Adipocyte (in vitro differentiated cells): ENCODE results near the gene ARID4B.
A peak's percentile ranks its signal among the peaks of the same experiment; 100 is the strongest.
"Not testable (repeated sequence)": the region's sequence is repeated elsewhere in the genome, so short reads cannot be mapped to it uniquely, and the experiment has no call there.

Experiments used
- DNase-seq: peaks from one replicate; pipeline ENCODE4 v3.0.0-alpha.2; 2015; ENCODE audit warnings: low read depth
- H3K27me3 ChIP-seq: replicated peaks from 2 replicates; pipeline ENCODE4 v1.7.0; 2013; ENCODE audit warnings: mild to moderate bottlenecking, low read length, moderate library complexity; ENCODE audit not compliant: control insufficient read depth, insufficient read depth
- H3K36me3 ChIP-seq: 2 replicates; pipeline ENCODE4 v1.7.0; 2013; ENCODE audit warnings: low read length, mild to moderate bottlenecking, moderate library complexity; ENCODE audit not compliant: control insufficient read depth, insufficient read depth, severe bottlenecking
- H3K4me1 ChIP-seq: 2 replicates; pipeline ENCODE4 v1.7.0; 2013; ENCODE audit warnings: mild to moderate bottlenecking, low read length, moderate library complexity; ENCODE audit not compliant: control insufficient read depth, insufficient read depth
- H3K4me3 ChIP-seq: 2 replicates; pipeline ENCODE4 v1.7.0; 2013; ENCODE audit warnings: mild to moderate bottlenecking, low read length, moderate library complexity
- H3K9ac ChIP-seq: 2 replicates; pipeline ENCODE4 v1.7.0; 2013; ENCODE audit warnings: mild to moderate bottlenecking, low read length, moderate library complexity
- H3K9me3 ChIP-seq: 2 replicates; pipeline ENCODE4 v1.7.0; 2013; ENCODE audit warnings: mild to moderate bottlenecking, low read length, moderate library complexity; ENCODE audit not compliant: control insufficient read depth

ARID4B gene

DNA sequence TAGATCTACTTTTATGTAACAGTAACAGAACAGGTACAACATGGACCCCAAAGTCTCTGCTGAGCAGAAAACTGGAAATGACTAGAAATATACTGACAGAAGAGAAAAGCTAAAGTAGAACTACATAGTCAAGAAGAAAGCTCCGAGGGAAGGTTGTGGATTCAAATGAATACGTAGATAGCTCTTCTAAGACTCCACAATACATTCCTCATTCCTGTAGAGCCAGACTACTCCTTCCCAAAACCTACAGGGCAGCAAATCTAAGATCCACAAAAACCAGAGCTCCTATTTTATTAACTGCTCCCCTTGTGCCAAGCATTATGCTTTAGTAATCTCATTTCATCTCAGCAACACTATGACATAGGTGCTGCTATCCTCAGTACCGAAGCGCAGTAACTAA lies 35.2 kb downstream of the ARID4B start:
- no peak overlapping the region for H3K9ac ChIP-seq
- no peak for DNase-seq

GRCh38 chr1:235291599-235292091 lies 36.3 kb downstream of the ARID4B start:
- H3K4me3 ChIP-seq: no peak overlapping the region
- H3K36me3 ChIP-seq: no peaks in the 10 kb centered on the region
- H3K4me1 ChIP-seq: peaks cover 10% of the 10 kb centered on the region
- H3K9me3 ChIP-seq: no peaks in the 10 kb centered on the region
- no peaks in the 10 kb centered on the region for H3K27me3 ChIP-seq
- H3K9ac ChIP-seq: no peak overlapping the region
- DNase-seq: no peak

More for the DNA sequence above, 35.2 kb downstream of the ARID4B start:
- H3K9me3 ChIP-seq: no peaks in the 10 kb centered on the region
- H3K4me3 ChIP-seq: no peak overlapping the region
- peaks cover 9% of the 10 kb centered on the region for H3K4me1 ChIP-seq
- no peaks in the 10 kb centered on the region for H3K27me3 ChIP-seq
- no peaks in the 10 kb centered on the region for H3K36me3 ChIP-seq

- DNase-seq: no peak
- no peaks in the 10 kb centered on the region for H3K27me3 ChIP-seq
- no peaks in the 10 kb centered on the region for H3K9me3 ChIP-seq
- H3K36me3 ChIP-seq: no peaks in the 10 kb centered on the region
- H3K4me1 ChIP-seq: peaks cover 13% of the 10 kb centered on the region
- no peak overlapping the region for H3K4me3 ChIP-seq
- no peak overlapping the region for H3K9ac ChIP-seq
Observed at GRCh38 chr1:235290740-235291502, 37.1 kb downstream of the ARID4B start.

DNA sequence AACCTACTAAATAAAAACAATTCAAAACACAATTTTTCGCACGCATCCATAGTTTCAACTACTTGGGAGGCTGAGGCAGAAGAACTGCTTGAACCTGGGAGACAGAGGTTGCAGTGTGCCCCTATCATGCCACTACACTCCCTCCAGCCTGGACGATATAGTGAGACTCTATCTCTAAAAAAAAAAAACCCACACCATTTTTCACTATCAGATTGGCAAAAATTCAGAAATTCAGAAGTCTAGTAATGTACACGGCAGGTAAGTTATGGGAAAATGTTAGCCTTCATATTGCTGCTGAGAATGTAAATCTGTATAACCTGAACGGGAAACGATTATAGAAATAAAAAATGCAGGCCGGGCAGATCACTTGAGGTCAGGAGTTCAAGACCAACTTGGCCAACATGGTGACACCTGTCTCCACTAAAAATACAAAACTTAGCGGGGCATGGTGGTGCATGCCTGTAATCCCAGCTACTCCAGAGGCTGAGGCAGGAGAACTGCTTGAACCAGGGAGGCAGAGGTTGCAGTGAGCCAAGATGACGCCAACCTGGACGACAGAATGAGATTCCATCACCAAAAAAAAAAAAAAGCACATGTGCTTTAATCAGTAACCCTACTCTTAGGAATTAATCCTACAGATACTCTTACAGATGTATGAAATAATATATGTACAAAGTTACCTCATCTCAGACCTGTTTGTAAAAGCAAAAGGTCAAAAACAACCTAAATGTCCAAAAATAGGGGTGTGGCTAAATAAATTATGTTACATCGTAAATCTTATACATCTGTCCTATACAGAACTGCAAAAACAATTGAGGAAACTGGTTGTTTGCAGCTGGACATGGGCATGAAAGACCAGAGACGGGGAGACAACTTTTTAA lies 37.9 kb downstream of the ARID4B start:
- Histone ChIP-seq H3K9me3 (no peaks in the 10 kb centered on the region), H3K36me3 (no peaks in the 10 kb centered on the region), H3K4me1 (peaks cover 11% of the 10 kb centered on the region), H3K9ac (no peak overlapping the region), H3K4me3 (no peak overlapping the region), H3K27me3 (no peaks in the 10 kb centered on the region)
- no peak for DNase-seq

- no peaks in the 10 kb centered on the region for H3K36me3 ChIP-seq
- no peaks in the 10 kb centered on the region for H3K9me3 ChIP-seq
- no peak overlapping the region for H3K9ac ChIP-seq
- H3K4me1 ChIP-seq: peaks cover 7% of the 10 kb centered on the region
- no peak for DNase-seq
- no peaks in the 10 kb centered on the region for H3K27me3 ChIP-seq
- H3K4me3 ChIP-seq: no peak overlapping the region
Observed at GRCh38 chr1:235287208-235287882, 40.6 kb downstream of the ARID4B start.

DNA sequence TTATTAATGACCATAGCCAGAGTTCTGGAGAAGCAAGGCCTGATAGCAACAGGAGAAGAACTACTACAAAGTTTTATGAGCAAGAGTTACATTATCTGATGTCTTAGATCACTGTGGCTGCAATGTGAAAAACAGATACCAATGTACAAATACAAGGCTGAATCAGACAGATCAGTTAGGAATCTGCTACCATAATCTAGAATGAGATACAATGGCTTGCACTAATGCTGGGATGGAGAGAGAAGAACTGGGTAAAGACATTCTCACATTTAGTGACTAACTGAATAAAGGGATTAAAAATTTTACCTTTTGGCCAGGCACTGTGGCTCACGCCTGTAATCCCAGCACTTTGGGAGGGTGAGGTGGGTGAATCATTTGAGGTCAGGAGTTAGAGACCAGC lies 41.3 kb downstream of the ARID4B start:
- Histone ChIP-seq H3K9ac (no peak overlapping the region), H3K27me3 (no peaks in the 10 kb centered on the region), H3K4me1 (peaks cover 7% of the 10 kb centered on the region), H3K9me3 (no peaks in the 10 kb centered on the region), H3K4me3 (no peak overlapping the region), H3K36me3 (no peaks in the 10 kb centered on the region)
- DNase-seq: no peak

GRCh38 chr1:235284231-235284769 lies 43.7 kb downstream of the ARID4B start:
- H3K9ac ChIP-seq: no peak overlapping the region
- H3K36me3 ChIP-seq: no peaks in the 10 kb centered on the region
- peak; percentile 15 for DNase-seq
- H3K27me3 ChIP-seq: no peaks in the 10 kb centered on the region
- peaks cover 7% of the 10 kb centered on the region for H3K4me1 ChIP-seq
- H3K4me3 ChIP-seq: no peak overlapping the region
- H3K9me3 ChIP-seq: no peaks in the 10 kb centered on the region

- not testable (repeated sequence) for H3K4me1 ChIP-seq, H3K27me3 ChIP-seq, H3K36me3 ChIP-seq, H3K9me3 ChIP-seq, DNase-seq, H3K4me3 ChIP-seq, H3K9ac ChIP-seq
Observed at GRCh38 chr1:235283636-235284035, 44.3 kb downstream of the ARID4B start.

DNA sequence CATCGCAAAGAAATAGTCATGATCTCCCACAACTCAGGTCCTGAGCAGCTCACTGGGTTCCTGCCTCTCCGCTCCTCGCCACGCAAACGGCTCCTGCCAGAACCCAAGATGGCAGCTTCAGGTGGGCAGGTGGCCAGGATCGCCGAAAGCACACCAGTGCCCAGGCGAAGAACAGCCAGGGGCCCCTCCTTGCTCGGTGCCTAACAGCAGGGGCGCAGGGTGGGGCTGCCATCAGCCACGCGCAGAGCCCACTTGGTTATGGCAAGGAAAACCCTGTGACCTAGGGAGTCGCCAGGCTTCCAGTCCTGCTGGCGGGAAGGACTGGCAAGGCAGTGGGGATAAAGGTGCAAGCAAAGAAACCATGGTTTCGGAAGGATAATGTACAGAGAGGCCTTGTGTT lies 47.5 kb downstream of the ARID4B start:
- Histone ChIP-seq H3K4me1 (no peaks in the 10 kb centered on the region), H3K9ac (no peak overlapping the region), H3K4me3 (no peak overlapping the region), H3K36me3 (no peaks in the 10 kb centered on the region), H3K9me3 (no peaks in the 10 kb centered on the region), H3K27me3 (no peaks in the 10 kb centered on the region)
- no peak for DNase-seq

GRCh38 chr1:235279694-235280093 lies 48.3 kb downstream of the ARID4B start:
- no peaks in the 10 kb centered on the region for H3K9me3 ChIP-seq
- no peak overlapping the region for H3K9ac ChIP-seq
- DNase-seq: no peak
- no peak overlapping the region for H3K4me3 ChIP-seq
- H3K4me1 ChIP-seq: no peaks in the 10 kb centered on the region
- H3K27me3 ChIP-seq: no peaks in the 10 kb centered on the region
- no peaks in the 10 kb centered on the region for H3K36me3 ChIP-seq

GRCh38 chr1:235278915-235279292 lies 49.1 kb downstream of the ARID4B start:
- no peak overlapping the region for H3K9ac ChIP-seq
- no peak overlapping the region for H3K4me3 ChIP-seq
- no peaks in the 10 kb centered on the region for H3K27me3 ChIP-seq
- no peaks in the 10 kb centered on the region for H3K36me3 ChIP-seq
- H3K9me3 ChIP-seq: no peaks in the 10 kb centered on the region
- no peaks in the 10 kb centered on the region for H3K4me1 ChIP-seq
- no peak for DNase-seq
